Stimulated activated CD8-positive, alpha-beta memory T cell treated with anti-CD3 and anti-CD28 coated beads, Interleukin-4, amount 100 ng/mL, for 24 hours (primary cell): ENCODE measurements around the gene MAGEL2.
"Not testable (repeated sequence)": the region's sequence is repeated elsewhere in the genome, so short reads cannot be mapped to it uniquely, and the experiment has no call there.

Experiments used
- DNase-seq: peaks from one replicate; pipeline ENCODE4 v3.0.0-alpha.2; 2020; ENCODE audit warnings: low read depth

MAGEL2 gene

GRCh38 chr15:23606226-23606625, 41.4 kb downstream of the MAGEL2 start:
- DNase-seq = no peak

GRCh38 chr15:23602124-23602523, 45.5 kb downstream of the MAGEL2 start:
- no peak for DNase-seq

DNA sequence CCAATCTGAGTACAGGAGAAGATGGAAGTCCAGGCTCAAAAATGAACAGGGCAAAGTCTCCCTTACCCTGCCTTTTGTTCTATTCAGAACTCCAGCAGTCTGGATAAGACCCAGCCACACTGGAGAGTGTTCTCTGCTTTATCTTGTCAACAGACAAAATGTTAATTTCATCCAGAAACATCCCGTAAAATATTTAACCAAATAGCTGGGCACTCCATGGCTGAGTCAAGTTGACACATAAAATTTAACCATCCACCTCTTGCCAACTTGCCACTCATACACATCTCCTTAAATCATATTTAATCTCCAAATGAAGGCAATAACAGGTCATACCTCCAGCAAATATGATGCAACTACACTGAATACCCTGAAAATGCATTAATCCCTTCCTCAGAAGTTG, 48.6 kb downstream of the MAGEL2 start:
- no peak for DNase-seq

DNA sequence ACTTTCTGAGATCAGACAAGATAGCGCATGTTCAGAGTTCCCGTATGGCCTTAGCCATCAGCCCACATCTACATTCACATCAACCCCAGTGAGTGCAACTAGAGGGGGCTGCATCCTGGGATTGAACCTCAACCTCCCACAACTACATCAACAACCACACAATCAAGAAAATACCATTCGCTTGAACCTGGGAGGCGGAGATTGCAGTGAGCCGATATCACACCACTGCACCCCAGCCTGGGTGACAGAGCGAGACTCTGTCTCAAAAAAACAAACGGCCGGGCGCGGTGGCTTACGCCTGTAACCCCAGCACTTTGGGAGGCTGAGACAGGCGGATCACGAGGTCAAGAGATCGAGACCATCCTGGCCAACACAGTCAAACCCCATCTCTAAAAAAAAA, 50.4 kb downstream of the MAGEL2 start:
- not testable (repeated sequence) for DNase-seq

- no peak for DNase-seq
Measured at GRCh38 chr15:23596736-23597135, 50.9 kb downstream of the MAGEL2 start.

- no peak for DNase-seq
Measured at GRCh38 chr15:23595368-23595767, 52.3 kb downstream of the MAGEL2 start.

- no peak for DNase-seq
Measured at GRCh38 chr15:23594252-23594770, 53.4 kb downstream of the MAGEL2 start.
